ENCODE measurements around the gene FNDC3A. TPM values are rescaled to one million over a fixed set of nuclear protein-coding genes. Genes with fewer than 3 reads are reported as not detected.

The FNDC3A gene
- total and polyA plus RNA-seq, 4 experiments from 2014 or later = 4.6 to 44.4 (median 28.1) TPM

GRCh38 chr13:49042476-49042875 is 66.8 kb downstream of the FNDC3A start:
- Histone ChIP-seq H3K27me3 (ENCODE audit: insufficient read depth, low read length) (no peaks in the 10 kb centered on the region), H3K4me1 (ENCODE audit: insufficient read depth, low read length) (peaks cover 8% of the 10 kb centered on the region), H3K4me3 (ENCODE audit: low read length in 2 of 2) (no peak overlapping the region), H3K9me3 (ENCODE audit: control insufficient read depth in 1 of 2, low read length in 2 of 2) (no peaks in the 10 kb centered on the region), H3K36me3 (ENCODE audit: insufficient read depth, low read length) (no peaks in the 10 kb centered on the region), H3K27ac (ENCODE audit: low read depth, low read length) (no peak overlapping the region)
- peaks cover 13 to 27% (median 21%) of the 10 kb centered on the region in 4 donors for H3K4me1 Mint-ChIP-seq
- peaks cover 19 to 30% of the 10 kb centered on the region in 2 donors for H3K36me3 Mint-ChIP-seq
- no peaks in the 10 kb centered on the region for H3K27me3 Mint-ChIP-seq
- H3K27ac Mint-ChIP-seq = no peak overlapping the region
- ChIA-PET POLR2A (ENCODE audit: partially characterized antibody) (interaction anchor here (0.6 kb wide), 2 partner anchors 9 to 67 kb away, joined by 4 read pairs; partner anchors contain the start of gene FNDC3A), CTCF (ENCODE audit: partially characterized antibody) (no interaction called here)
- H3K4me3 Mint-ChIP-seq = no peak overlapping the region
- no peak for DNase-seq
- intact Hi-C loops (cut with micrococcal nuclease) = no loop called here
- H3K9me3 Mint-ChIP-seq = no peaks in the 10 kb centered on the region

- Histone ChIP-seq H3K4me1 (ENCODE audit: insufficient read depth, low read length) (peaks cover 8% of the 10 kb centered on the region), H3K9me3 (ENCODE audit: control insufficient read depth in 1 of 2, low read length in 2 of 2) (no peaks in the 10 kb centered on the region), H3K36me3 (ENCODE audit: insufficient read depth, low read length) (no peaks in the 10 kb centered on the region), H3K27ac (ENCODE audit: low read depth, low read length) (no peak overlapping the region), H3K27me3 (ENCODE audit: insufficient read depth, low read length) (no peaks in the 10 kb centered on the region), H3K4me3 (ENCODE audit: low read length in 2 of 2) (no peak overlapping the region)
- Mint-ChIP-seq H3K36me3 (peaks cover 18 to 29% of the 10 kb centered on the region in 2 donors), H3K27me3 (no peaks in the 10 kb centered on the region), H3K4me3 (no peak overlapping the region), H3K4me1 (peaks cover 19 to 40% (median 30%) of the 10 kb centered on the region in 4 donors), H3K9me3 (peaks cover 0 to 2% (median 0%) of the 10 kb centered on the region in 8 donors), H3K27ac (no peak overlapping the region)
- CTCF ChIA-PET (ENCODE audit: partially characterized antibody) = no interaction called here
- no peak for DNase-seq
- intact Hi-C loops (cut with micrococcal nuclease) = no loop called here
- POLR2A ChIA-PET (ENCODE audit: partially characterized antibody) = no interaction called here
These were observed 68.3 kb downstream of the FNDC3A start for GRCh38 chr13:49044008-49044407.

- Mint-ChIP-seq H3K27ac (peak overlapping the region in 1 of 7 donors; percentile 64), H3K36me3 (peaks cover 20 to 26% of the 10 kb centered on the region in 2 donors), H3K4me1 (peaks cover 19 to 47% (median 30%) of the 10 kb centered on the region in 4 donors), H3K27me3 (no peaks in the 10 kb centered on the region), H3K4me3 (no peak overlapping the region), H3K9me3 (peaks cover 0 to 2% (median 0%) of the 10 kb centered on the region in 8 donors)
- ChIA-PET CTCF (ENCODE audit: partially characterized antibody) (interaction anchor here (0.7 kb wide), 1 partner anchor 44 kb away, joined by 3 read pairs; no protein-coding TSS in a partner anchor), POLR2A (ENCODE audit: partially characterized antibody) (no interaction called here)
- Histone ChIP-seq H3K27ac (ENCODE audit: low read depth, low read length) (no peak overlapping the region), H3K36me3 (ENCODE audit: insufficient read depth, low read length) (no peaks in the 10 kb centered on the region), H3K27me3 (ENCODE audit: insufficient read depth, low read length) (no peaks in the 10 kb centered on the region), H3K4me1 (ENCODE audit: insufficient read depth, low read length) (peaks cover 8% of the 10 kb centered on the region), H3K4me3 (ENCODE audit: low read length in 2 of 2) (no peak overlapping the region), H3K9me3 (ENCODE audit: control insufficient read depth in 1 of 2, low read length in 2 of 2) (no peaks in the 10 kb centered on the region)
- DNase-seq = no peak
- intact Hi-C loops (cut with micrococcal nuclease) = no loop called here
These were observed 69.1 kb downstream of the FNDC3A start for GRCh38 chr13:49044836-49045235.

GRCh38 chr13:49046002-49046401 is 70.3 kb downstream of the FNDC3A start:
- no peaks in the 10 kb centered on the region for H3K27me3 ChIP-seq (ENCODE audit: insufficient read depth, low read length)
- DNase-seq = peak in 1 of 5 donors; percentile 5

GRCh38 chr13:49046519-49046918 is 70.8 kb downstream of the FNDC3A start:
- DNase-seq = no peak
- H3K27me3 ChIP-seq (ENCODE audit: insufficient read depth, low read length) = no peaks in the 10 kb centered on the region
- Mint-ChIP-seq H3K9me3 (peaks cover 0 to 5% (median 0%) of the 10 kb centered on the region in 8 donors), H3K36me3 (peaks cover 20 to 41% of the 10 kb centered on the region in 2 donors), H3K4me3 (no peak overlapping the region), H3K4me1 (peaks cover 22 to 60% (median 36%) of the 10 kb centered on the region in 4 donors), H3K27ac (no peak overlapping the region), H3K27me3 (no peaks in the 10 kb centered on the region)
- intact Hi-C loops (cut with micrococcal nuclease) = no loop called here
- no peak overlapping the region for H3K27ac ChIP-seq (ENCODE audit: low read depth, low read length)
- peaks cover 8% of the 10 kb centered on the region for H3K4me1 ChIP-seq (ENCODE audit: insufficient read depth, low read length)
- CTCF ChIA-PET (ENCODE audit: partially characterized antibody) = no interaction called here
- no peaks in the 10 kb centered on the region for H3K36me3 ChIP-seq (ENCODE audit: insufficient read depth, low read length)
- POLR2A ChIA-PET (ENCODE audit: partially characterized antibody) = no interaction called here
- no peak overlapping the region for H3K4me3 ChIP-seq (ENCODE audit: low read length in 2 of 2)
- H3K9me3 ChIP-seq (ENCODE audit: control insufficient read depth in 1 of 2, low read length in 2 of 2) = no peaks in the 10 kb centered on the region

More at GRCh38 chr13:49046002-49046401, 70.3 kb downstream of the FNDC3A start:
- Histone ChIP-seq H3K27ac (ENCODE audit: low read depth, low read length) (no peak overlapping the region), H3K4me1 (ENCODE audit: insufficient read depth, low read length) (peaks cover 8% of the 10 kb centered on the region), H3K9me3 (ENCODE audit: control insufficient read depth in 1 of 2, low read length in 2 of 2) (no peaks in the 10 kb centered on the region), H3K4me3 (ENCODE audit: low read length in 2 of 2) (no peak overlapping the region), H3K36me3 (ENCODE audit: insufficient read depth, low read length) (no peaks in the 10 kb centered on the region)
- peaks cover 0 to 5% (median 0%) of the 10 kb centered on the region in 8 donors for H3K9me3 Mint-ChIP-seq
- H3K4me1 Mint-ChIP-seq = peaks cover 20 to 57% (median 34%) of the 10 kb centered on the region in 4 donors
- CTCF ChIA-PET (ENCODE audit: partially characterized antibody) = interaction anchor here (0.7 kb wide), 1 partner anchor 69 kb away, joined by 3 read pairs; no protein-coding TSS in a partner anchor
- no peak overlapping the region for H3K4me3 Mint-ChIP-seq
- no peaks in the 10 kb centered on the region for H3K27me3 Mint-ChIP-seq
- H3K36me3 Mint-ChIP-seq = peaks cover 19 to 35% of the 10 kb centered on the region in 2 donors
- intact Hi-C loops (cut with micrococcal nuclease) = no loop called here
- POLR2A ChIA-PET (ENCODE audit: partially characterized antibody) = no interaction called here
- peak overlapping the region in 3 of 7 donors; percentile 16 to 50 (median 27) for H3K27ac Mint-ChIP-seq

GRCh38 chr13:49052813-49053212 is 77.1 kb downstream of the FNDC3A start:
- POLR2A ChIA-PET (ENCODE audit: partially characterized antibody) = no interaction called here
- CTCF ChIA-PET (ENCODE audit: partially characterized antibody) = no interaction called here
- Histone ChIP-seq H3K4me1 (ENCODE audit: insufficient read depth, low read length) (no peaks in the 10 kb centered on the region), H3K36me3 (ENCODE audit: insufficient read depth, low read length) (no peaks in the 10 kb centered on the region), H3K27ac (ENCODE audit: low read depth, low read length) (no peak overlapping the region), H3K4me3 (ENCODE audit: low read length in 2 of 2) (no peak overlapping the region), H3K9me3 (ENCODE audit: control insufficient read depth in 1 of 2, low read length in 2 of 2) (no peaks in the 10 kb centered on the region), H3K27me3 (ENCODE audit: insufficient read depth, low read length) (no peaks in the 10 kb centered on the region)
- Mint-ChIP-seq H3K36me3 (peaks cover 18 to 62% of the 10 kb centered on the region in 2 donors), H3K4me1 (peaks cover 14 to 39% (median 18%) of the 10 kb centered on the region in 4 donors), H3K4me3 (no peak overlapping the region), H3K27ac (no peak overlapping the region), H3K9me3 (peaks cover 0 to 6% (median 0%) of the 10 kb centered on the region in 8 donors), H3K27me3 (no peaks in the 10 kb centered on the region)
- no peak for DNase-seq
- intact Hi-C loops (cut with micrococcal nuclease) = no loop called here

GRCh38 chr13:49053215-49053614 is 77.5 kb downstream of the FNDC3A start:
- Mint-ChIP-seq H3K4me1 (peaks cover 12 to 35% (median 16%) of the 10 kb centered on the region in 4 donors), H3K36me3 (peaks cover 22 to 66% of the 10 kb centered on the region in 2 donors), H3K4me3 (no peak overlapping the region), H3K9me3 (peaks cover 0 to 6% (median 0%) of the 10 kb centered on the region in 8 donors), H3K27ac (no peak overlapping the region), H3K27me3 (no peaks in the 10 kb centered on the region)
- no peak for DNase-seq
- ChIA-PET POLR2A (ENCODE audit: partially characterized antibody) (no interaction called here), CTCF (ENCODE audit: partially characterized antibody) (no interaction called here)
- Histone ChIP-seq H3K4me3 (ENCODE audit: low read length in 2 of 2) (no peak overlapping the region), H3K27me3 (ENCODE audit: insufficient read depth, low read length) (no peaks in the 10 kb centered on the region), H3K4me1 (ENCODE audit: insufficient read depth, low read length) (no peaks in the 10 kb centered on the region), H3K36me3 (ENCODE audit: insufficient read depth, low read length) (no peaks in the 10 kb centered on the region), H3K9me3 (ENCODE audit: control insufficient read depth in 1 of 2, low read length in 2 of 2) (no peaks in the 10 kb centered on the region), H3K27ac (ENCODE audit: low read depth, low read length) (no peak overlapping the region)
- intact Hi-C loops (cut with micrococcal nuclease) = no loop called here

Data from CD4-positive, alpha-beta memory T cell (primary cell).